GM13977 (cell line): ENCODE results near the gene ANAPC13.

ENCODE experiments used
- DNase-seq: peaks from one replicate; pipeline ENCODE4 v3.0.0; 2012; ENCODE audit warnings: low spot score
- in situ Hi-C: fragments of 300-500 bp; cut with MboI; formaldehyde crosslinking; loops from one replicate; pipeline ENCODE4 v1.12.0; 2022; ENCODE audit warnings: low sequenced_read_pairs, low pct_unique_long_range_greater_than_20kb, mixed read lengths, inconsistent platforms; ENCODE audit not compliant: unreplicated experiment
- TF ChIP-seq, protein P1 (sequence below): IDR thresholded peaks from 2 replicates; pipeline ENCODE4 v1.5.1; 2012; ENCODE audit warnings: mild to moderate bottlenecking, control low read depth; ENCODE audit not compliant: insufficient read depth; ENCODE audit errors: extremely low read depth, missing control alignments

Gene ANAPC13

DNA sequence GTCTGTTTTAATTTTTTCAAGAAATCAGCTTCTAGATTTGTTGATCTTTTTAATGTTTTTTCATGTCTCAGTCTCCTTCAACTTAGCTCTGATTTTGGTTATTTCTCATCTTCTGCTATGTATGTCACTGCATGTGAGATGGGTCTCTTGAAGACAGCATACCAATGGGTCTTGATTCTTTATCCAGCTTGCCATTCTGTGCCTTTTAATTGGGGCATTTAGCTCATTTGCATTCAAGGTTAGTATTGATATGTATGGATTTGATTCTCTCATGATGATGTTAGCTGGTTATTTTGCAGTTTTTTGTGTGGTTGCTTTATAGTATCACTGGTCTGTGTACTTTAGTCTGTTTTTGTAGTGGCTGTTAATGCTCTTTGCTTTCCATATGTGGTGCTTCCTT is 39.5 kb upstream of the ANAPC13 start:
- in situ Hi-C loops: no loop called here
- no peak for DNase-seq
- TF ChIP-seq, protein P1, sequence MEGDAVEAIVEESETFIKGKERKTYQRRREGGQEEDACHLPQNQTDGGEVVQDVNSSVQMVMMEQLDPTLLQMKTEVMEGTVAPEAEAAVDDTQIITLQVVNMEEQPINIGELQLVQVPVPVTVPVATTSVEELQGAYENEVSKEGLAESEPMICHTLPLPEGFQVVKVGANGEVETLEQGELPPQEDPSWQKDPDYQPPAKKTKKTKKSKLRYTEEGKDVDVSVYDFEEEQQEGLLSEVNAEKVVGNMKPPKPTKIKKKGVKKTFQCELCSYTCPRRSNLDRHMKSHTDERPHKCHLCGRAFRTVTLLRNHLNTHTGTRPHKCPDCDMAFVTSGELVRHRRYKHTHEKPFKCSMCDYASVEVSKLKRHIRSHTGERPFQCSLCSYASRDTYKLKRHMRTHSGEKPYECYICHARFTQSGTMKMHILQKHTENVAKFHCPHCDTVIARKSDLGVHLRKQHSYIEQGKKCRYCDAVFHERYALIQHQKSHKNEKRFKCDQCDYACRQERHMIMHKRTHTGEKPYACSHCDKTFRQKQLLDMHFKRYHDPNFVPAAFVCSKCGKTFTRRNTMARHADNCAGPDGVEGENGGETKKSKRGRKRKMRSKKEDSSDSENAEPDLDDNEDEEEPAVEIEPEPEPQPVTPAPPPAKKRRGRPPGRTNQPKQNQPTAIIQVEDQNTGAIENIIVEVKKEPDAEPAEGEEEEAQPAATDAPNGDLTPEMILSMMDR: no peak

DNA sequence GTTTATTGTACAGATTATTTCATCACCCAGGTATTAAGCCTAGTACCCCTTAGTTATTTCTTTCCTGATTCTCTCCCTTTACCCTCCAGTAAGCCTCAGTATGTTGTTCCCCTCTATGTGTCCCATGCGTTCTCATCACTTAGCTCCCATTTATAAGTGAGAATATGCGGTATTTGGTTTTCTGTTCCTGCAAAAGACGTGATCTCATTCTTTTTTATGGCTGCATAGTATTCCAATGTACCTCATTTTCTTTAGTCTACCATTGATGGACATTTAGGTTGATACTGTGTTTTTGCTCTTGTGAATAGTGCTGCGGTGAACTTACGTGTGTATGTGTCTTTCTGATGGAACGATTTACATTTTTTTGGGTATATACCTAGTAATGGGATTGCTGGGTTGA is 36.8 kb upstream of the ANAPC13 start:
- DNase-seq: no peak
- in situ Hi-C loops: no loop called here
- TF ChIP-seq, protein P1: no peak

DNA sequence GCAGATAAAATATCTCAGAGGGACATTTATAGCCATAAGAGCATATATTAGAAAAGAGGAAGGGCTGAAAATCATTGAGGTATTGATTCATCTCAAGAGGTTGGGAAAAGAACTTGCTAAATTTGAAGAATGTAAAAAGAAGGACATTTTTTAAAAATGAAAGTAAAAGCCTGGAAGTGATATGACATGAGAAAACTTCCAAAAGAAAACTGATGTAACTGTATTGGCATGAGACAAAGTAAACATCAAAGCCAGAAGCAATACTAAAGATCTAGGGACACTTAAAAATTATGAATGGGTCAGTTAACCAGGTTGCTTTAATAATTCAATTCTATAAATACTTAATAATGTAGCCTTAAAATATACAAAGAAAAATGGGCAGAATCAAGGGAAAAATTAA is 32.0 kb upstream of the ANAPC13 start:
- TF ChIP-seq, protein P1: no peak
- in situ Hi-C loops: no loop called here
- no peak for DNase-seq

DNA sequence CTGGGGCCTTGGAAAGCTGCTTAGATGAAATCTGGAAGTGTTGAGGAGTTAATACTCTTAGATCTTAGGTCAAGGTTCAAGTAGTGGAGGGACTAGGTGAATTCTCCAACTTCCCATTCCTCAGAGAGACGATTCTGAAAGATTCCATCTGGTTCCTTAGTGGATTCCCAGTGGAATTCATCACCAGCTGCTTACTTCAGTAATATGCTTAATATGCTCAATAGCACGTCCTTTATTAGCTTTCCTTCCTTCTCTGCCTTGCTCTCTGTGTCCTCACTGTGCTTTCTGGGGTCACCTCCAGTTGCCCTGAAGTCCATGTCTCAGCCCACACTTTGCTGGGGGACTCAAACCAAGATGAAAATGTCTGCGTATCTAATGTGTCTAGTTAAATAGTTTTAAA is 31.1 kb upstream of the ANAPC13 start:
- TF ChIP-seq, protein P1: no peak
- DNase-seq: no peak
- in situ Hi-C loops: no loop called here

DNA sequence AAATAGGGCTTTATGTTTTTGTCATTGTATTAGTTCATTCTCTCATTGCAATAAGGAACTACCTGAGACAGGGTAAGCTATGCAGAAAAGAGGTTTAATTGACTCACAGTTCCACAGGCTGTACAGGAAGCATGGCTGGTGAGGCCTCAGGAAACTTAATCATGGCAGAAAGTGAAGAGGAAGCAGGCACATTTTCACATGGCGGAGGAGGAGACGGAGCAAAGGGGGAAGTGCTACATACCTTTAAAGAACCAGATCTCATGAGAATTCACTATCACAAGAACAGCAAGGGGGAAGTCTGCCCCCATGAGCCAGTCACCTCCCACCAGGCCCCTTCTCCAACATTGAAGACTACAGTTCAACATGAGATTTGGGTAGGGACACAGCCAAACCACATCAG is 25.7 kb upstream of the ANAPC13 start:
- in situ Hi-C loops: no loop called here
- no peak for DNase-seq
- TF ChIP-seq, protein P1: no peak

DNA sequence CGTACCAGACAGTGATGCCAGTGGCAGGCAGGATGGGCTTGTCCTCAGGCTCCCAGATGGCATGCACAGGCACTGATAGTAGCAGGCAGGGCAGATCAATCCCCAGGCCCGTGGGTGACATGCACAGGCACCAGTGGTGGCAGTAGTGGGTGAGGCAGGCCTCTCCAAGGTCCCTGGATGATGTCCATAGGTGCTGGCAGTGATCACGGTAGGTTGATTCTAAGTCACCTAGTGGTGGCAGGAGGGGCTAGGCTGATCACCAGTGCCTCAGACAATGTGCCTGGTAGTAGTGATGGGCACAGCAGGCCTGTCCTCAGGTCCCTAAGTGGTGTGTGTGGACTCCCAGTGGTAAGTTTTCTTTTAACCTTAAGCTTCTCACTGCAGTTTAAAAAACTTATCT is 19.7 kb upstream of the ANAPC13 start:
- DNase-seq: no peak
- in situ Hi-C loops: no loop called here
- TF ChIP-seq, protein P1: no peak

DNA sequence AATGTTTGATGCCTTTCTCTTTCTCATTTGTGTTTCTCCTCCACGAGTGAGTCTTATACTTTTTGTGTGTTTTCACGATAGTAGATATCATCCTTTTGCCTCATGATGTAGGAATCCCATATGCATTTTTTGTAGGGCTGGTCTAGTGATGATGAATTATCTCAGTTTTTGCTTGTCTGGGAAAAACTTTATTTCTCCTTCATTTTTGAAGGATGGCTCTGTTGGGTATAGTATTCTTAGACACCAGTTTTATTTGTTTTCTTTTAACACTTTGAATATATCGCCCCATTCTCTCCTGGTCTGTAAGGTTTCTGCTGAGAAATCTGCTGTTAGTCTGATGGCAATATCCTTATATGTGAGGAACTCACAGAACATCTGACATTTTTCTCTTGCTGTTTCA is 18.3 kb upstream of the ANAPC13 start:
- in situ Hi-C loops: no loop called here
- TF ChIP-seq, protein P1: no peak
- no peak for DNase-seq
